ENCODE data around the gene CPN2.

CPN2 gene

DNA sequence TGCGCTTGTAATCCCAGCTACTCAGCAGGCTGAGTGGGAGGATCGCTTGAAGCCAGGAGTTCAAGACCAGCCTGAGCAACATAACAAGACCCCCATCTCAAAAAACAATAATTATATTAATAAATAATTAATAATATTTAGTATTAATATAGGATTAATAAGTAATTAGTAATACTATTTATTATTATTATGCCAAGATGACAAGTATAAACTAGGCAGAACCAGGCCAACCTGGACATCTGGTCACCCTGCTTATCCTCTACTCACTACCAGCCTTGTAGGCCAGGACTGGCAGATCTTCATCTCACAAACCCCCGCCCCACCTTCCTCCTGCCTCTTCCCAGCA is 429 bp downstream of the CPN2 start:
- no peak for DNase-seq

DNA sequence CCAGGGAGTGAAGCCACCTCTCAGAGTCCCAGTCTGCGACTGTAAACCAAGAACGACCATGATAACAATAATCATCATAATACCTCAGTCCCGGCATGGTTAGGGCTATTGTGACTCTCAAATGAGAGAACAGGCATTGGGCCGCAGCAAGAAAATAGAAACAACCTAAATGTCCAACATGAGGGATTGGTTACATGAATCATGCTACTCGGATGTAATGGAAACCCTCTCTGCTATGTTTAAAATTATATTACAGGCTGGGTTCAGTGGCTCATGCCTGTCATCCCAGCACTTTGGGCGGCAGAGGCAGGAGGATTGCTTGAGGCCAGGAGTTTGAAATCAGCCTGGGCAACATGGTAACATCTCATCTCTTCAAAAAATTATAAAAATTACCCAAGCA is 2.8 kb downstream of the CPN2 start:
- no peak for DNase-seq

DNA sequence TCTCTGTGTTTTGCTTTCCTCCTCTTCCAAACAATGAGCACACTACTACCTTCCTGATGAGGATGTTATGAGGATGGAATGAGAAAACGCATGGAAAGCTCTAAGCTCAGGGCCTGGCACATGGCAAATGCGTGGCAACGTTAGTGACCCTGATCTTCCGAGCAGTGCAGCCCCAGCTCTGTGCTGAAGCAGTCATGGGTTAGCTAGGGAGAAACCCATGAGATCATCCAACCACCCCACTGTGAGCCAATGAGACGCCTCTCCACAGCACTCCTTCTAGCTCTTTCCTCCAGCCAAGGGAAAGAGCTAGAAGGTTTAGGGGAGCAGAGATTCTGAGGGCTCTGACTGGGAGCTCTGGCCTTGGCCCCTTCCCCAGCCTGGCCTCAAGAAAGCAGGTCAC is 4.5 kb downstream of the CPN2 start:
- no peak for DNase-seq

DNA sequence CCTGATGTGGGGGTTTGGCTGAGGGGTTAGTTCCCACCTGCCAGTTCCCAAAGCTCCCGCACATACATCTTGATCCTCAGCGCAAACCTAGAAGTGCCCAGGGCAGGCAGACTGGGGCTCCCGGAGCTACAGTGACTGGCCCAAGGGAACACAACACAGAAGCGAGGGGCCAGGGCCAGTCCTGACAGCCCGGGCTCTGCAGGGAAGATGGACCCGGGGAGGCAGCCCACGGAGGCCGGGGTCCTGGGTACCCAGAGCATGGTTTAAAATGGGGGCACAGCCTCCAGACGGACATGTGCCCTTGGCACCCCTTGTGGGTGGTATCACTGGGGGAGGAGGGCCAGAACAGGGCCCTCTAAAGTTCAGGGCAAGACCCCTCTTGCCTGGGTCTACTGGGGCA is 5.1 kb downstream of the CPN2 start:
- DNase-seq = no peak

DNA sequence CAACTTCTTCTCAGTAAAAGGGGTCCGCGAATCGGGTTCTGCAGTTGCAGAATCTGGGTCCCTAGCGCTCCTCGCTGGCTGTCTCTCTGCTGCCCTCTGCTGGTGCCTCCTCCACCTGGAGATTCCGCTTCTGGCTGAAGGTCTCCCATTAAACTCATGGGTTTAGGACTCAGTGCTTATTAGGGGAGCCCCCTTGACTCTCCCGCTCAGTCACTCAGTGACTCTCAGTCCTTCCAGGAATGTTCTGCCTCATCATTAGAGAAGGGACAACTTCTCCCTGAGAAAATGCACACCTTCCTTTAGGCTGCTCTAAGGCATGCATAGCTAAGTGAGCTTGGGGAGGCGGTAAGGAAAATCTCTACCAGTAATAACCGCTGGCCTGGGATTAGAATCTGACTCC is 7.1 kb downstream of the CPN2 start:
- DNase-seq = no peak

DNA sequence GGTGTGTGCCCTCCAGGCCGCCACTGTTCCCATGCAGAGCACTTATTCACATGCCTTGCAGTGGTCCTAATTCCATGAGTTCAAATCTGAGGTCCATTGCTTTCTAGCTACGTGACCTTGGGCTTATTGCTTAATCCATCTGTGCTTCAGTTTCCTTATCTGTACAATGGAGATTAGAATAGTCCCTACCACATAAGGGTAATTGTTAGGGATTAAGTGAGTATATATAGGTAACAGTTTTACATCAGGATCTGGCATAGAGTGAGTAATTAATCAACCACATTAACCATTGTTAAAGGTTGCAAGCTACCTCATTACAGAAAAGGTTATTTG is 7.6 kb downstream of the CPN2 start:
- DNase-seq = no peak

DNA sequence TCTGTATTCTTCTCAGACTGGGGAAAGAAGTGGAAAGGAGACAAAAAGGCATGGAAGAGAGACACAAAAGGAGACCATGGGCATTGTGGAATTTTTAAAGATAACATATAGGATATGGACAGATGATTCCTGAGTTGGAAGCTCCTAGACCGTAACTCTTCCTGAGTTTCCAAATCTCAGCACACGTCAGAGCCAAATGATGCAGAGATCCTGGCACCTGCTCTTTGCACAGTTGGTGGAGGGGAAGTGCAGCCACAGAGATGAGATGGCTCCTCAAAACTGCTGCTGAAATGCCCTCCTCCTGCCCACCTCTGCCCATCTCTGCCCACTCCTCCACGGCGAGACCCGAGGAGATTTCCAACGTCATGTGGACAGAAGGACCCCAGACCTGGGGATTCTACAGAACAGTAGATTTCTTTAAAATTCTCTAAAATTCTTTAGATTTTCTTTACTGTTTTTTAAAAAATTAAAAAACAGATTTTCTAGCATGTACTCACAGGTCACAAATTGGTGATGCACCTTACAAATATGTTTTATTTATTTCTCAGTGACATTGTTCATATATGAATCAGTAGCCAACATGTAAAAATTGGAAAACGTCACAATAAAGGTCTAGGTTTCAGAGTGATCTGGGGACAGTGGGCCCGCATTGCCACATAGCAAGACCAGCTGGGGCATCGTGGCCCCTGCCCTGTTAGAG is 8.1 kb downstream of the CPN2 start:
- no peak for DNase-seq

DNA sequence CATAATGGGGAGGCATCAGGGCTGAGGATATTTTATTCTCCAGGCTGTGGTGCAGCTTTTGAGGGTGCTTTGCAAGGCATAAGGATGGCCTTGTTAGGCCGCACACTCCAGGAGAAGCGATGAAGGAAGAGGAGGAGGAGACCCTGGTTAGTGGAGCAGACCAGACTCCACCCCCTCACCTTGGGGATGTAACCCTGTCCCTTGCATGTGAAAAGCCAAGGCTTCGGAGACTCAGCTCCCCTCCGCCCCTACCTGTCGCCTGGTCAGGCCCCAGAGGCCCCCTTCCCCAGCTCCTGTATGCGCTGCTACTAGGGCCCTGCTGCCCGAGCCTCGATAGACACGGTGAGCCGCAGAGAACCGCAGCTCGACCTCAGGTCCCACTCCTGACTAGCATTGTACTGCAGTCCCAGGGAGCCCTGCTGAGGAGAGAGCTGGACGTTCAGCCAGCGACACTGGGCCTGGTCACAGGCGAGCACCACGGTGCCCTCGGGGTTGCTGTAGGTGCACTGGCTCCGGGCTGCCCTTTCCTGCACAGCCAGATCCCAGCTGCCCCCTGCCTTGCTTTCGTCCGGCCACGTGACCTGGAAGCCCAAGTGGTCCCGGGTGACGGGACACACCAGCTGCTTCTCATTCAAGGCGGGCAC is 10.2 kb downstream of the CPN2 start:
- no peak for DNase-seq

DNA sequence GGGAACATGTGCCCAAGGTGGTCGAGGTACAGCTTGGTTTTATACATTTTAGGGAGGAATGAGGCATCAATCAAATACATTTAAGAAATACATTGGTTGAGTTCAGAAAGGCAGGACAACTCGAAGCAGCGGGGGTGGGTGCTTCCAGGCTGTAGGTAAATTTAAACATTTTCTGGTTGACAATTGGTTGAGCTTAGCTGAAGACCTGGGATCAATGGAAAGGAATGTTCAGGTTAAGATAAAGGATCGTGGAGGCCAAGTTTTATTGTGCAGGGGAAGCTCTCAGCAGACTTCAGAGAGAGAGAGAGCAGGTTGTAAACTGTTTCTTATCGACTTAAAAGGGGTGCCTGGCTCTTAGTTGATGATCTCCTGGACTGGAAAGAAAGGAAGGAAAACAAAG is 11.3 kb downstream of the CPN2 start:
- DNase-seq = no peak

DNA sequence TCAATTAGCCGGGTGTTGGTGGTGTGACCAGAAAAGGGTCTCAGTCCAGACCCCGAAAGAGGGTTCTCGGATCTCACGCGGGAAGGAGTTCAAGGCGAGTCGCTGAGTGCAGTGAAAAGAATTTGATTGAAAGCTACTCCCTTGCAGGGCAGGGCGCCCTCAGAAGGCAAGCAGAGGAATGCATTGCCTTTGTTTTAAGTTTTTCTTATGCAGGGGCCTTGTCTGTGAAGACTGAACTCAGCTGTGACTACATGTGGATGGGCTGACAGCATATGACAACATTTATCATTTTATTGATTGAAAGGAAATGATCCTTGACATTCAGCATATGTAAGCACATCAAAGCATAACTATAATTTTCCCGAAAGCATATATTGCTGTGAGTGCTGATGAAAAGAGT is 11.8 kb downstream of the CPN2 start:
- DNase-seq = no peak

DNA sequence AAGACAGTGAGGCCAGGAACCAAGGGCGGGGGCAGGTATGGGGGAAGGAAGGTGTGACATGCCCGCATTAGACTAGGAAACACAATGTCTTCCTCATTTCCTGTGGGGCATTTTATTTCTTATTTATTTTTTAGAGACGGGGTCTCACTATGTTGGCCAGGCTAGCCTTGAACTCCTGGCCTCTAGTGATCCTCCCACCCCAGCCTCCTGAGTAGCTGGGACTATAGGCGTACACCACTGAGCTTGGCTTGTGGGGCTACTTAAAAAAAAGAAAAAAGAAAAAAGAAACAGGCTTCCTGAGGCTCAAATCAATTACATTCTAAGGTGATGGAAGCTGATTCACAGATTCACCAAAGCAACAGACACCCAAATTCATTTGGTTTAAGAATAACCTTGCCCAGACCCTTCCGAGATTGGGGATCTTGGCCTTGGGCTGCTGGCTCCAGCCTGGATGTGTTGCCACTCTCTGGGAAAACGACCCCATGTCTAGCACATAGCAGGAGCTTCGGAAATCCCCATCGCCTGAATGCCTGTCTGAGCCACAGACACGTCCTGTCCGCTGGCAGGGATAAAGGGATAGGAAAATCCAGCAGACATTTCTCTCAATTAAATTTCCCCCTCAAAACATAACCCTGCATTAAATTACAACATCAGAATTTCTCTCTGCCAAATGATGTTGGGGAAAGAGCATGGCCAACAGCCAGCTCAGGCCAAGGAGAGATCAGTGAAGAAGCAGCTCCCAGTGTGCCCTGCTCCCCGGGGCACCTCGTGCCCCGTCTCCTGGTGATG is 13.0 kb downstream of the CPN2 start:
- DNase-seq = no peak

DNA sequence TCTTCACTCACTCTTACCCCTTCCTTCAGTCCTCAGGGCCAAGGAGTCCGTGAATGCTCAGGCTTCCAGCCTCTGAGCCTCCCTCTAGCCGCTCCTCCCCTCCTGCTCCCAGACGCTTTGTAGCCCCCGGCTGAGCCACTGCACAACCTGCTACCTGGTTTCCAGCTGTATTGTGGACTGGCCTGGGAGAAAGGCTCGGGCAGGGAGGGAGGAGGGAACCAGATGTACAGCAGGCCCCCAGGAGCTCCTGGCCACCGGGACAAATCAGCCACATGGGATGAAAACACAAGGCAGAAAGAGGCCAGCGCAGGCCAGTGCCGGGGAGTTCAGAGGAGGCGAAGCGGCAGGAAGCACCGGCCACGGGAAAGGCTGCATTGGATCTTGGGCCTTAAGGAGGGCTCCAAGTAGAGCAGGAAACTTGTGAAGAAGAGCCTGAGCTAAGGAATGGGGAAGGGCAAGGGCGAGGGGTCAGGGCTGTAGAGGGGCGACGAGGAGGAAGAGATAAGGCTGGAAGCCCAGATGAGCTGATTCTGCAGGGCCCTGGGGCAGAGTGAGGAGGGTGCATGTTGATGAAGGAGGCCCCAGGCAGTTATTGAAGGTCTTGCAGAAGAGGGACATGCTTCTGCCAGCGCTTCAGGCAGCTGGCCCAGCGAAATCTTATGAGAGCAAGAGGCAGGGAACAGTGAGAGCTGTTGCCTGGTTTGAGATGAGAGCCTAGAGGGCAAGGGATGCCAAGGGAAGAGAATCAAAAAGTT is 14.3 kb downstream of the CPN2 start:
- DNase-seq = no peak

DNA sequence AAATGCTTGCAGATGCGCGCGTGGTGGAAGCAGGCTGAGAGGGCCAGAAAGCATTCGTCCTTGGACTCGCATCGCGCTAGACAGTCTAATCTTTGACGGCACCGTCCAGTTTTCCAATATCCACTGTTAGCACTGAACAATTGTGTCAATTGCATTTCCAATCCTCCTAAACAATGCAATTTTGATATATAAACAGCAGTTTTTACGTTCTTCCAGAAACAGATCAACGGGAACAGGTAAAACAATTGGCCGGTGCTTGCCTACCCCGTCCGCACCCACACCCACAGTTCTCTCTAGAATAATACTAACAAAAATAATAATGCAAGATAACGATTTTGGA is 17.2 kb downstream of the CPN2 start:
- no peak for DNase-seq

DNA sequence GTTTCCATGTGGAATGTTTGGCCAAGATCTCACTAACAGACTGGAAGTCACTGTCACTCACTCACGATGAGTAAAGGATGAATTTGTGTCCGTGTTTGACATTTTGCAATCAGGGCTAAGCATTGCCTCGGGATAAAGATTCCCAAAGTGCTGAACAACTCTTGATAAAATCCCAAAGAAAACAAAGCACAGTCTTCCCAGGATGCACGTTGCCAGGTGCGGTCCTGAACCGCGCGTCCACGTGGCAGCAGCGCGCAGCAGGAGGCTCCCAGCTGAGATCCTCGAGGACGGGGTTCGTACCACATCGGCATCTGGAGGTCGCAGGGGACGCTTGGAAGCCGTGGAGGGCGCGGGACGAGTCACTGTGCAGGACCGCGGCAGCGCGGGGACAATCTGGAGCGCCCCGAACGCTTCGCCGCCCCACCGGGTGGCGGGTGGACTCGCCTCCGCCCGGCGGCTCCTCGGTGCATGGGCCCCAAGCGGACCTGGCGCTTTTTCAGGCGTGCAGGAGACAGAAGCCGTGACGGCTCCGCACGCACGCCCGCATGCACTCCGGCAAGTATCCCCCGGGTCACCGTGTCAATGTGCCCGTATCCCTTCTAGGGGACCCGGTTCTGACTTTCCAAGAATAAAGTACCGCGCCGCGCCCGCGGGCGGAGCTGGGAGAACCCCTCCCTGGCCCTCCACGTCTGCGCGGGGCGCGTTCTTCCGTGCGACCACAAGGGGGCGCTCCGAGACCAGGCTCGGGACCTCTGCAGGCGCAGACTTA is 17.7 kb downstream of the CPN2 start:
- DNase-seq = no peak

DNA sequence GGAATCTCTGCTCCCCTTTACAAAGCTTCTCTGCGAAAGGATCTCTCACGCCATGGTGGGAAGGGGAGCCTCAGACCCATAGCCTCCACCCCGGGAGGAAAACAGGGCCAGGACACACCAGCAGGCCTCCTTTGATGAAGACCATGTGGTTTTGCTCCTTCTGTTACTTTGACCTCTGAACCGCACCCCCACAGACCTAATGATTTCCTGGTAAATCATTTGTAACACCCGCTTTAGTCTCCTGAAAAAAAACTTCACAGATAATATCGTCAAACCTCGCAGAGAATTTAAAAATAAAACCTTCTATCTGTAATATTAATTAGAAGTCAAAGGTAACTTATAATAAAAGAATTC is 18.3 kb downstream of the CPN2 start:
- DNase-seq = no peak

DNA sequence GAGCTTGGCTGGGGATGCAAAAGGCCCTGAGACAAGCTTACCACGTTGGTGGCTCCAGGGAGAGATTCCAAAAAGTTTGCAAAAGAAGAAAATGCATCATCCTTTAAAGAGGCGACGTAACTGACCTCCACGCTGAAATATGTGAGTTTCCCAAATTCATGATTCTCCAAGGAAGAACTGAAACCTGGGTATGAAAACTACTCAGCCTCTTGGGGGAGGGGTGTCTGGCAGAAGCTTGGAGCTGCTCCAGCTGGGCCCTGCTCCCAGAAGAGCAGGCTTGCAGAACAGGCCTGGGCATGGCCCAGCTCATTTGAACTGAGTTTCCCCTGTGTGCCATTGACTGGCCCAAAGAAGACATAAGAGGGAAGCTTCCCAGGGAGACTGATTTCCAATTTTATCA is 20.5 kb downstream of the CPN2 start:
- no peak for DNase-seq

DNA sequence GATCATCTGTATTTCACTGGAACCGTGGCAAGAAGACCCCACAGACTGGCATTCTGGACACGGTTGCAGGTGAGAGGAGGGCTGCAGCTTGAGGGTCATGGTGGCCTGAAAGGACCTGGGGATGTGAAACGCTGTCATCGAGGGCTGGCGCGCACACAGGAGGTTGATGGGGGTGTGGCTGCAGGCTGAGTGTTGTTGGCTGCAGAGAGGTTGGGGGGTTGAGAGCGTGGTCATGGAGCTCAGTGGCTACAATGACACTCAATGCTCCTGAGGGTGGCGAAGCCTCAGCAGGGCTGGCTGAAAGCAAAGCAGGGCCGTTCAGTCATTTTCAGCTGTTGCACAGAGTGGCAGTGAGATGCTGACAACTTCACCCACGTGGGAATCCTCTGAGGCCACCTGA is 21.0 kb downstream of the CPN2 start:
- DNase-seq = no peak

DNA sequence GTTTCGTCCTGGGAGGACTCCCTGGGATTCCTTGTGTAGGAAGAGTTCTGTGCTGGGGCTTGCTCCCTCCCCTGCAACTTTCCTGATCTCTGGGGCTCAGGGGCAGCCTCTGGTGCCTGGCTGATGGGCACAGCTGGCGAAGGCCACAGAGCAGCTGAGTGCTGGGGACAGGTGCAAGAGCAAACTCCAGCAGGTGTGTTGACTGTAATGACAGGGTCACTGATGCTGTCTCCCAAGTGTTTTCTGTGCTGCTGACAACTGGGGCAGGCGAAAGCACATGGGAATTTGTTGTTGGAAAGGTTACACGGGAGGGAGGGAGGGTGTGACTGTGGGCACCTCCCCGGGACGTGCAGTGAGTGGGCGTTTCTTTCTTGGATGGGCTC is 21.6 kb downstream of the CPN2 start:
- no peak for DNase-seq

DNA sequence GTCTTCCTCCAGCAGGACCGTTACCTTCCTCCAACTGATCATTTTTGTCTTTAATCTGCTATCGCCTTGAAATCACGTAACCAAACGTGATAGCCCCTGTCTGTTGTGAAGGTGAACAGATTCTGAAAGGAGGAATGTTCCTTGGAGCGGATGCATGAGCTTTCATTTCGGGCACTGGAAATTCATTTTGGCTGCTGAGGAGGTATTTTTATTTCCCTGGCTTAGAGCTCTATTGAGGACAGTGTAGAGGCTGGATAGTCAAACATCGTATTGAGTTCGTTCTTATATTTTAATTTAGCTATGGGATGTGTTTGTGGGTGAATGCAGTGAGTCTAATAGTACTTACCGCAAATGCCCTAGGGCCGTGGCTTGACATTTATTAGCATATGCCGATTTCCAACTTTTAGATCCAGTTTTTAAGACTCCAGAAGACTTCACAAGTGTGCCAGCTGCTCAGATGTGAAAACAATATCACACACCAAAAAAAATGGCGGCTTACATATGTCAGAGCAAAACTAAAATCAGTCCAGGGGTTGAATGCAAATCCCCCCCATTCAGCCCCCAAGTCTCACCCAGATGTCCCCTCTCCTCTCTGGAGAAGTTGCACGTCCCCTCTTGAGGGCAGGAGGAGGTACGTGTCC is 22.1 kb downstream of the CPN2 start:
- DNase-seq = no peak

DNA sequence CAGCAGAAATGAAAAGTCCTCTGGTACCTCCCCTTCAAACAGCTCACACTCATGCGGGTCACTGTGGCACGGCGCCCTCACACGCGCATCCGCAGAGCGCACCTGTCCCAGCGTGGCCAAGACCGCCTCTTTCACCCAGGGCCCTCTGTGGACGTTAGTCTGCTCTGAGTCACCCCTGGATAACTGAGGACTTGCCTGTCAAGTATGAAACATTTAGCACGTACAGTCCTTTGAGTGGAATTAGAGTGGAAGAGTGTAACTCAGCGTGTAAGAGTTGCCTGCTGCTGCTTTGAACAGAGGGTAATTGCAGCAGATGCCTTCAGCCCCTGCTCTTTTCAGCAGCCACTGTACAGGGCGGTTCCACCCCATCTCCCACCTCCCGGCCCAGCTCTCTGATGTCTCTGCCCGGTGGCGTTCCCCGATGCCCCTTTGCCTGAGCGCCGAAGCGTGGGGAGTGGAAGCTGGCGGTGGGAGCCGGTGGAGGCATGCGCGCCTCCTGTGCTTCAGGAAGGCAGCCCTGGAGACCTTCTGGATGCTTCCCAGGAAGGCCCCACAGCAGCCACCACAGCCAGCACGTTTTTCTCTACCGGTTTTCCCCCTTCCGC is 23.0 kb downstream of the CPN2 start:
- DNase-seq = no peak

DNA sequence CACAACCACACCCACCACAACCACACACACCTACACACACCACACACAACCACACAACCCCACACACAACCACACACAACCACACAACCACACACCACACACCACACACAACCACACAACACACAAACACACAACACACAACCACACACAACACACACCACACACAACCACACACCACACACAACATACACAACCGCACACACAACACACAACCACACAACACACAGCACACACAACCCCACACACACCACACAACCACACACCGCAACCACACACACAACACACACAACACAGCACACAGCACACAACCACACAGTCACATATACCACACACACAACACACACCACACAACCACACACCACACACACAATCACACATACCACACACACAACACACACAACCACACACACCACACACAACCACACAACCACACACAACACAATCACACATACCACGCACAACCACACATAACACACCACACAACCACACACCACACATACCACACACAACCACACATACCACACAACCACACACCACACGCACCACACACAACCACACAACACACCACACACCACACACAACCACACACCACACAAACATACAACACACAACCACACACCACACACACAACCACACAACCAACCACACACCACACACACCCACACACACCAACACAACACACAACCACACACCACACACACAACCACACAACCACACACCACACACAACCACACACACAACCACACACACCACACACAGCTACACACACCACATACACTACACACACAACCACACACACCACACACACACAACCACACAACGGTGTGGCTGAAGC is 23.7 kb downstream of the CPN2 start:
- no peak for DNase-seq

DNA sequence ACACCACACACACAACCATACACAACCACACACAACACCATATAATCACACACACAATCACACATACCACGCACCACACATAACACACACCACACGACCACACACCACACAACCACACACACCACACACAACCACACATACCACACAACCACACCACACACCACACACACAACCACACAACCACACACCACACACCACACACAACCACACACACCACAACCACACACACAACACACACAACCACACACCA is 24.2 kb downstream of the CPN2 start:
- no peak for DNase-seq

Data from NCI-H510A (cell line).